Neural progenitor cell (in vitro differentiated cells): ENCODE results near the gene FAM47A.

Experiments used
- CTCF ChIP-seq: fragments of 200-600 bp; sonication (generic); IDR thresholded peaks from 2 replicates; pipeline ENCODE4 v1.5.1; 2017; ENCODE audit warnings: antibody characterized with exemption, mild to moderate bottlenecking
- EZH2 ChIP-seq: fragments of 200-600 bp; sonication (generic); IDR thresholded peaks from 2 replicates; pipeline ENCODE4 v1.6.1; 2017; ENCODE audit warnings: antibody characterized with exemption, mild to moderate bottlenecking, moderate library complexity
- EZH2phosphoT487 ChIP-seq: fragments of 200-600 bp; sonication (generic); IDR thresholded peaks from 2 replicates; pipeline ENCODE4 v1.6.1; 2017; ENCODE audit warnings: antibody characterized with exemption

- TF ChIP-seq CTCF (no peak), EZH2 (no peak), EZH2phosphoT487 (no peak)
Measured at GRCh38 chrX:34130980-34131744, 952 bp downstream of the FAM47A start.
